ENCODE results near the gene PLXND1.
"Not testable (repeated sequence)": the region's sequence is repeated elsewhere in the genome, so short reads cannot be mapped to it uniquely, and the experiment has no call there.

The PLXND1 gene

DNA sequence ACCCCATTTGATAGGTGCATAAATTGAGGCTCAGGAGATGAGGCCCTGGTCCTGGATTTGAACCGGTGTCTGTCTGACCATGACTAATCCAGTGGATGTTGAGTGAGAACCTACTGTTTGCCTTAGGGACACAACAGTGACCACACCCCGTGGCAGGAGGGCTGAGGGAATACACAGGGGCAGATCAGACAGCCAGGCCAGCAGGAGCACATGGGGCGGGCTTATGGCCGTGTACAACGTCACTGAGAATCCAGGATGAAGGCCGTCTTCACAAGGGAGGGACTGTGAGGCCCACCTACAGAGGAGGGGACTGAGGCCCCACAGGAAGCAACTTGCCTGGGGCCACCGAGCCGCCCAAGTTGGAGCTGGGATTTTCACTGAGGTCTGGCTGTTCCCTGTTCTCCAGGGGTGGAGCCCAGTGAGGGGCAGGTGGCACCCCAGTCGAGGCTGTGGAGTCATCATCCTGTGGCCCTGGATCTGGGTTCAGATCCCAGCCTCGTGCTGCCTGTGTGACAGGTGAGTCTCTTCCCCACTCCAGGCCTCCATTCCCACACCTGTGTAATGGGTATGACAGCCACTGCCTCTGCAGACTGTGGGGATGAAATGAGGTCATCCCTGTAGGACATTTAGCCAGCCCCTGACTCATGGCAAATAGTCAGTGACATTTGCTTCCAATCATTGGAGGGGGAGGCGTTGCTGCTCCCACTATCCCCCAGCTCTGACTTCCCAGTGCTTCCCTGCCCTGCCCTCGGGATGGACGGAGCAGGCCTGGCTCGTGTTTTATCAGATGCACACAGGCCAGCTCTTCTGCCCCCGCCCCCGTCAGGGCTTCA lies 6.3 kb upstream of the PLXND1 start:
- no peak overlapping the region for H3K27ac ChIP-seq
- H3K9ac ChIP-seq (ENCODE audit: insufficient read length): no peak overlapping the region
- no peak overlapping the region for H3K4me3 ChIP-seq
- H3K9me3 ChIP-seq (ENCODE audit: low read depth, low read length): no peaks in the 10 kb centered on the region
- no peak for DNase-seq (ENCODE audit: low read depth, low spot score)
- TF ChIP-seq EZH2 (IDR thresholded peaks at IDR 0.05) (no peak), POLR2AphosphoS5 (IDR thresholded peaks at IDR 0.05; ENCODE audit: borderline replicate concordance, low read depth, low read length) (no peak), FOXP2 (optimal IDR thresholded peaks at IDR 0.05; ENCODE audit: control extremely low read depth, extremely low read length, insufficient read depth) (no peak)
- H3K36me3 ChIP-seq (ENCODE audit: insufficient read depth, low read length): no peaks in the 10 kb centered on the region

DNA sequence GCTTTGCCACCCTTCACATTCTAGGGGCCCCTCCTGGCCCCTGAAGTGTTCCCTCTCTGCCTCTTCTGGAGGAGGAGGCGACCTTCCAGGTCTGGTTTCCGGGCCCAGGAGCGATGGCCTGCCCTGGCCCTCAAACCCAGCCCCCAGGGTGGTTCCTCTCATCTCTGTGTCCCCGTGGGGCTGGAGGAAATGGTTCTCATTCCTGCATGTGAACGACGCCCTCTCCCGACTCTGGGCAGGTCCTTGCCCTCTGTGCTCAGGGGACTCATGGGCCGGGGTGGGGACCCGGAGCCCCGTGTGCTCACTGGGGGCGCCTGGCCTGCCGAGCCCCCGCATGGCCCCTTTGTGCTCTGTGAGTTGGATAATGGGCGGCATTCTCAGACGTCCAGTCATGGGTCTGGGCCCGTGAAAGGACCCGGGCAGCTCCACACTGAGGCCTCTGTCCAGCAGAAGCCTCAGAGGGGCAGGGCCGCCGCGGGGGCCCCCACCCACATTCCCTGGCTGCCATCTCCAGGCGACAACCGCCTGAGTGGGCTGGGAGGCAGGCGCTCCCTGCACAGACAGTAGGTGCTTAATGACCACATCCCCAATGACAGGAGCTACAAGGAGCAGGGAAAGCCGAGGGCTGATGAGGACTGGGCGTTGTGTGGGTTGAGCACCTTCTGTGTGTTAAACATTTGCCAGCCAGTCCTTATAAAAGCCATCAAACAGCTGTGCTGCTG lies 5.5 kb upstream of the PLXND1 start:
- Histone ChIP-seq H3K9ac (ENCODE audit: insufficient read length) (no peak overlapping the region), H3K27ac (no peak overlapping the region), H3K36me3 (ENCODE audit: insufficient read depth, low read length) (no peaks in the 10 kb centered on the region), H3K9me3 (ENCODE audit: low read depth, low read length) (no peaks in the 10 kb centered on the region), H3K4me3 (no peak overlapping the region)
- DNase-seq (ENCODE audit: low read depth, low spot score): no peak
- TF ChIP-seq POLR2AphosphoS5 (IDR thresholded peaks at IDR 0.05; ENCODE audit: borderline replicate concordance, low read depth, low read length) (no peak), FOXP2 (optimal IDR thresholded peaks at IDR 0.05; ENCODE audit: control extremely low read depth, extremely low read length, insufficient read depth) (no peak), EZH2 (IDR thresholded peaks at IDR 0.05) (no peak)

DNA sequence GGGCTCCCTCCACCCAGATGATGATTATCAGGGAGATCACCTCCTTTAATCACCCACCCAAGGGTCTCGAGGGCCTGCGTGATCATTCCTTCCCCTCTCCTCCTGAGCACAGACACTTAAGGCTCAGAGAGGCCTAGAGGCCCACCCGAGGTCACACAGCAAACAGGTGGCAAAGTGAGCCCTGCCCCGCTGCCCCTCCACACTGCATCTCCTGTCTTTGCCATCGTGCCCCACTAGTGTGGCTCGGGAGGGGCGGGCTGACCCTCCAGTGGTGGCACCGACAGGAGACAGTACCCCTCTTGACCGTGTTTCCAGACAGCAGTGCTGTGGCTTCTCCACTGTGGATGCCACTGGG lies 4.9 kb upstream of the PLXND1 start:
- H3K4me3 ChIP-seq: no peak overlapping the region
- no peak overlapping the region for H3K9ac ChIP-seq (ENCODE audit: insufficient read length)
- no peak overlapping the region for H3K27ac ChIP-seq
- no peak for DNase-seq (ENCODE audit: low read depth, low spot score)
- no peaks in the 10 kb centered on the region for H3K9me3 ChIP-seq (ENCODE audit: low read depth, low read length)
- H3K36me3 ChIP-seq (ENCODE audit: insufficient read depth, low read length): no peaks in the 10 kb centered on the region
- no peak for TF ChIP-seq EZH2 (IDR thresholded peaks at IDR 0.05)
- TF ChIP-seq FOXP2 (optimal IDR thresholded peaks at IDR 0.05; ENCODE audit: control extremely low read depth, extremely low read length, insufficient read depth): no peak
- TF ChIP-seq POLR2AphosphoS5 (IDR thresholded peaks at IDR 0.05; ENCODE audit: borderline replicate concordance, low read depth, low read length): no peak

DNA sequence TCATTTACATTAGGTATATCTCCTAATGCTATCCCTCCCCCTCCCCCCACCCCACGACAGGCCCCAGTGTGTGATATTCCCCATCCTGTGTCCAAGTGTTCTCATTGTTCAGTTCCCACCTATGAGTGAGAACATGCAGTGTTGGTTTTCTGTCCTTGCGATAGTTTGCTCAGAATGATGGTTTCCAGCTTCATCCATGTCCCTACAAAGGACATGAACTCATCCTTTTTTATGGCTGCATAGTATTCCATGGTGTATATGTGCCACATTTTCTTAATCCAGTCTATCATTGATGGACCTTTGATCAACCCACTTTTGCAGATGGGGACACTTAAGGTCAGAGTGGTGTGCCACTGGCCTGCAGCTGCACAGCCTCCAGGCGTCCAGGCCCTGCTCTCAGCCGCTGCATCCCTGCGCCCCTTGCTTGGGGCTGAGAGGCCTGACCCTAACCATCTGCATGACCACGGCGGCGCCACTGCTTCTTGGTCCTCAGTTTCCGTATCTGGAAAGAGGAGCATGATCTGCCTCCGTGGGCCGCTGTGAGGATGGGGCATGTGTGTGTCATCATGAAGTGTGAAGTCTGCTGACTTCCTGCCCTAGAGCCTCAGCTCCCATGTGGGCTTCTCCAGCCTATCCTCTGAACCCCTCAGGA lies 4.4 kb upstream of the PLXND1 start:
- not testable (repeated sequence) for H3K4me3 ChIP-seq; DNase-seq (ENCODE audit: low read depth, low spot score); H3K9ac ChIP-seq (ENCODE audit: insufficient read length); H3K27ac ChIP-seq; H3K9me3 ChIP-seq (ENCODE audit: low read depth, low read length); H3K36me3 ChIP-seq (ENCODE audit: insufficient read depth, low read length)

DNA sequence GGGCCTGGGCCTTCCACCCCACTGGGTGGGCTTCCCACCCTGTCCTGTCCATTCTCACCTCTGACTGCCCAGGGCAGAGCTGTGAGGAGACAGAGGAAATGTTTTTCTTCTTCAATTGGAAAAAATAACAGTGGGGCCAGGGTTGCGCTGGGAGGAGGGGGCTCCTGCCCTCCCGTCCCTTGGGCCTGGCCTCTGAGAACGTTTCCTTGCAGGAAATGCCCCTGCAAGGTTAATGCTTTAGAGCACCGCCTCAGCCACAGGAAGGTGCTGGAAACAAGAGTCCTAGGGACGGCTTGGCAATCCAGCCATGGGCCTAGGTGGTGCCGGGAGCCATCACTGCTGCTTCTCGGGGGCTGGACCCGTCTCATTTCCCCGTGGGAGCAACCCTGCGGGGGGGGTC lies 3.8 kb upstream of the PLXND1 start:
- DNase-seq (ENCODE audit: low read depth, low spot score): no peak
- no peaks in the 10 kb centered on the region for H3K9me3 ChIP-seq (ENCODE audit: low read depth, low read length)
- H3K27ac ChIP-seq: no peak overlapping the region
- no peak for TF ChIP-seq POLR2AphosphoS5 (IDR thresholded peaks at IDR 0.05; ENCODE audit: borderline replicate concordance, low read depth, low read length)
- TF ChIP-seq EZH2 (IDR thresholded peaks at IDR 0.05): no peak
- no peak for TF ChIP-seq FOXP2 (optimal IDR thresholded peaks at IDR 0.05; ENCODE audit: control extremely low read depth, extremely low read length, insufficient read depth)
- no peaks in the 10 kb centered on the region for H3K36me3 ChIP-seq (ENCODE audit: insufficient read depth, low read length)
- H3K4me3 ChIP-seq: no peak overlapping the region
- H3K9ac ChIP-seq (ENCODE audit: insufficient read length): no peak overlapping the region

DNA sequence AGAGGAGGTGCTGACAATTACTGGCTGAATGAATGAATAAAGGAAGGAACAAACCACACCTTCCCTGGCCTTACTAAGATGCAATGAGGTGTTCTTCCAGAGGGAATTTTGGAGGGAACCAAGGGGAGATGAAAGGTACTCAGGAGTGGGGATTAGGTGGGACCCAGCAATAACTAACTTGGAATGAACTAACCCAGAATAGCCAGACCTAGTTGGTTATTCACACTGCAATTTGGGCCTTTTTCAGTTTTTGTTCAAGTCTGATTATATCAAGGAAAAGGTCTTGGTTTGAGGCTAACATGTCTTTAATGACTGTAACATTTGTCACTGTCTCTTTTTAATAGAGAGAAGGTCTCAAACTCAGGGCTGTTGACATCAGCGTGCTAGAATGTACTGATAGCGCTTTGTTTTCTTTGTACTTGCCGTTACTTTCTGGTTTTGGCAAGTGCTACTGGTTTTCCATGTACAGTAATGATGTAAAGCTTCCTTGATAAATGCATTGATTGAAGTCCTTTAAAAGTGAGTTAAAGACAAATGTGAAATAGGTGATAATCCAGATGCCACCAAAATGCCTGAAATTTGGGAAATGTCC lies 3.2 kb upstream of the PLXND1 start:
- Histone ChIP-seq H3K9ac (ENCODE audit: insufficient read length) (no peak overlapping the region), H3K27ac (peak overlapping the region; percentile 37; the same call in 1 of the 2 replicates), H3K36me3 (ENCODE audit: insufficient read depth, low read length) (no peaks in the 10 kb centered on the region), H3K4me3 (no peak overlapping the region), H3K9me3 (ENCODE audit: low read depth, low read length) (no peaks in the 10 kb centered on the region)
- TF ChIP-seq EZH2 (IDR thresholded peaks at IDR 0.05) (no peak), POLR2AphosphoS5 (IDR thresholded peaks at IDR 0.05; ENCODE audit: borderline replicate concordance, low read depth, low read length) (no peak), FOXP2 (optimal IDR thresholded peaks at IDR 0.05; ENCODE audit: control extremely low read depth, extremely low read length, insufficient read depth) (no peak)
- no peak for DNase-seq (ENCODE audit: low read depth, low spot score)

DNA sequence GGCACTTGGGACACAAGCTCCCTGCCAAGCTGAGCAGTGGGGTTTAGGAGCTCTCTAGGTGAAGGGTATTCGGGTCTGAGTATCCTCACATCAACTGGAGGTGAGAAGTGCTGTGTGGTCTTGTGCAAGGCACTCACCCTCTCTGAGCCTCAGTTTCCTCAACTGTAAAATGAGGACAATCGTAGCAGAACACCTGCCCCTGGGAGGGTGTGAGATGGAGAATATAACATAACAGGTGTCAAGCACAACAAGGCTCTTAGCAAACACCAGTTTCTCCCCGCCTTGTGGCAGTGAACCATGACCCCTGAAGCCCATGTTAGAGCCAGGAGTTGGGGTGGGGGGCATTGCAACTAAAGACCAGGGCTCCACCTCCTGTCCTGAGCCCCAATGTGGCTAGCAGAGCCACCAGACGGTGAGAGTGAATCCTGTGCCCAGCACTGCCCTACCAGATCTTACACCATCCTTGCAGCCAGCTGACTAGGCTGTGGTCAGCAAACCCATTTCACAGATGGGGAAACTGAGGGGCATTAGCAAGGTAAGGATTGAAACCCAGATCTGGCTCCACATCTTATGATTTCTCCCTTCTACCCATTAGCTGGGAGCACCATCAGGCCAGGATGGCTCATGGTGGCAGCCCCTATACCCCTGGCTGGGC lies 2.6 kb upstream of the PLXND1 start:
- Histone ChIP-seq H3K4me3 (no peak overlapping the region), H3K27ac (no peak overlapping the region), H3K9me3 (ENCODE audit: low read depth, low read length) (no peaks in the 10 kb centered on the region), H3K36me3 (ENCODE audit: insufficient read depth, low read length) (no peaks in the 10 kb centered on the region), H3K9ac (ENCODE audit: insufficient read length) (no peak overlapping the region)
- no peak for DNase-seq (ENCODE audit: low read depth, low spot score)
- TF ChIP-seq POLR2AphosphoS5 (IDR thresholded peaks at IDR 0.05; ENCODE audit: borderline replicate concordance, low read depth, low read length): no peak
- no peak for TF ChIP-seq EZH2 (IDR thresholded peaks at IDR 0.05)
- no peak for TF ChIP-seq FOXP2 (optimal IDR thresholded peaks at IDR 0.05; ENCODE audit: control extremely low read depth, extremely low read length, insufficient read depth)
